GM10847 (cell line): ENCODE data around the gene PRKCH.

Source experiments
- POLR2A ChIP-seq: IDR thresholded peaks from 2 replicates; pipeline ENCODE4 v1.6.1; 2011; ENCODE audit not compliant: insufficient read length; ENCODE audit errors: extremely low read depth

PRKCH gene

DNA sequence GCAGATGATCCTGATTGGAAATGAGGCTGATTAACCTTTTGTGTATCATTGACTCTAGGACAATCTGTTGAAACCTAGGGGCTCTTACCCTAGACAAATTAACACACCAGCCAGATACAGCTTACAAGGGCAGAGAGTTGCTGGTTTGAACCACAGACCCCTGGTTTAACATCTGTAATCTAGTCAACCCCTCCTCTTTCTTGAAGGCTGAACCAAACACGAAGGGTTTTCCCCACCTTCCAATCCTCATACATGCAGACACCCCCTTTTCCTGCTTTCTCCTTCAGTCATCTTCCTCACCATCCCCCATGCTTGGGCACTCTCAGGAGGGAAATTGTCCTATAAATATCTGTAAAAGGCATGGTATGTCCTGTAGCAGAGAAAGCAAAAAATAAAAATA, 247.9 kb downstream of the PRKCH start:
- no peak for TF ChIP-seq POLR2A

GRCh38 chr14:61569812-61570548, 248.6 kb downstream of the PRKCH start:
- TF ChIP-seq POLR2A: no peak

- no peak for TF ChIP-seq POLR2A
These were observed 249.3 kb downstream of the PRKCH start for GRCh38 chr14:61570549-61571290.

DNA sequence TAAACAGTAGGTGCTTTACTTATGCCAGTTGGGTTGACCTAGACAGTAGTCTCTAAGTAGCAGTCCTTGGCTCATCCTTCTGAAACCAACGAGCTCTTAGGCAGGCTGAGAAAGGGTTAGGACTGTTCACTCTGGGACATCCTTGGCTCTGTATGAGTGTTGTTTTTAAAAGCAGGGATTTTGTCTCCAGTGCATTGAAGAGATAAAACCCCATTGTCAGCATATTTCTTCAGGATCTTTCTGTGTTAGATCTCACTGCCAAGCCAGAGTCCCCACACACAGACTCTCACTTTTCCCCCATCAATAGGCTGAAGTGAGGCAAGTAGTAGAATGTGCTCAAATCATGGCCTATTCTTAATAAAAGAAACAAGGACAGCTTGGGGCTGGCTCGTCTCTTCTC, 250.5 kb downstream of the PRKCH start:
- no peak for TF ChIP-seq POLR2A

- TF ChIP-seq POLR2A: no peak
These were observed 251.9 kb downstream of the PRKCH start for GRCh38 chr14:61573321-61573720.

DNA sequence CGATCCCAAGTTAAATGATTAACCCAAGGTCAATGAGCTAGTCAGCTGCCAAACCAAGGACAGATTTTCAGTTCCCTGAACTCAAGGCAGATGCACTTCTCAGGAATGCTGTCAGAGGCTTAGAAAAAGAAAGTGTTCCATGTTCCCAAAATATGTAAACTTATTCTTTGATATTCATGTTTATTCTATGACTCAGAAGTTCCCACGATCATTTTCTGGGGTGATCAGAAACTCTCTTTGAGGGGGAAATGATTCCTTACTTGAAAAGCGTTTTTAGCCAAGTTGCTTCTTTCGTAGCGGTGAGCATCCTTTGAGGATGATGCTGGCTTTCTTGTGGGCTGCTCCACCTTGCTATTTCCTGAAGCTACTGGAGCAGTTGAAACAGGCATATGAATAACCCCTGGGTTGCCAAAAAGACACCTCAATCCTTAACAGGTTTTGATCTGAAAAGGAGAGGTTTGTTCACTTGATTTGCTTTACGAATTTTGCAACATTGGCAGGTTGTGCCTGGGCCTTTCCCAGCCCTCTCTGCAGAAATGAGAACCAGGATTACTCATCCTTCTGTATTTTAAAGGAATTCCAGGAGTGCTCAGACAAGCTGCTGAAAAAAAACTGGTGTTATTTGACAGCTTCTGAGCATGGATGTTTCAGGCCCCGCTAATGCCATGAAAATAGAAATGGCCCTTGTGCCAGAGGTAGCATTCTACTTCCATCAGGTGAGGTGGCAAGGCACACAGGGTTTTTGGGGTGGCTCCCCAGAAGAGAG, 252.6 kb downstream of the PRKCH start:
- no peak for TF ChIP-seq POLR2A

DNA sequence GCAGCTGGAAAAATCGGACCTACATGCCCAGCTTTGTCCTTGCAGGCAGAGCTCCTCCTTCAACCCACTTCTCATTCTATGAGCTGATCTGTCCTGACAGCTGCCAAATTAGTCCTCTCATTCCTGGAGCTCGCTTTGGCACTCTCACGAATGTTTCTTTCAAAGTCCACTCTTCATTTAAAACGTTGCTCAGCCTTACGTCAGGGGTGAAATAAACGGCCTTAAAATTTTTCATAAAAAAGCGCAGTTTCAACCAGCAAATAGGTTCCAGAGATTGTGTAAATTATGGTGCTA, 253.1 kb downstream of the PRKCH start:
- TF ChIP-seq POLR2A: no peak

DNA sequence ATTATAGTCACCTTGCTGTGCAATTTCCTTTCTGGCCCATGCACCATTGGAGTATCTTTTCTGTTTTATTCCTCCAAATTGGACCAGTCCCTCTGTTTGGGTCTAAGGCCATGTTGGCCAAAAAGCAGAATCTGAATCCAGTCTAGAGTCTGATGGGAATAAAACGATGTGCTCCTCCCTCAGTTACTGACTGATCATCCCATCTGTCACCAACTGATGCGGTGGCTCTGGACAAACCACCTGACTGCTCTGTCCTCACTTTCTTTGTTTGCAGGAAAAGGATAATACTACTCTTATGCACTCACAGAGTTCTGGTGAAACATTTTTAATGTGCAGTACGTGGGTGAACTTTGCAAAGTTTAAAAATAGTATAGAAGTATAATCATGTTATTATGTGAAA, 253.7 kb downstream of the PRKCH start:
- TF ChIP-seq POLR2A: no peak

GRCh38 chr14:61575551-61576150, 254.3 kb downstream of the PRKCH start:
- TF ChIP-seq POLR2A: no peak

DNA sequence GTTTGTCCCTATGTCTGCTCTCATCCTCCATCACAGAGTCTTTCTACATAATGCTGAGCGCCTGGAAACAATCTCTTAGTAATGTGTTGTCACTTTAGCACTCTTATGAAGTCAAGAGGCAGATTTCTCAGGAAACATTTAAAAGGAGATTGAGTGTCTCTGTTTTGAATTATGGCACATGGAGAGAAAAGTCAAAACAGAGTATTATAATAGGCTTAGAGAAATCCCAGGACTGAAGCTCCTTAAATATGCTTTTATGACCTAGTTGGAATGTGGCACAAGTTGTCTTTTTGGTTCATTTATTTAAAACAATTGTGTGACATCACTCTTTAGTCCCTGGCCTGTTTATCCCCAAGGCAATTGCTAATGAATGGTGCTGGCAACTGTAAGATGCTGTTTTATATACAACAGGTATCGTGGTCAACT, 256.1 kb downstream of the PRKCH start:
- TF ChIP-seq POLR2A: no peak

DNA sequence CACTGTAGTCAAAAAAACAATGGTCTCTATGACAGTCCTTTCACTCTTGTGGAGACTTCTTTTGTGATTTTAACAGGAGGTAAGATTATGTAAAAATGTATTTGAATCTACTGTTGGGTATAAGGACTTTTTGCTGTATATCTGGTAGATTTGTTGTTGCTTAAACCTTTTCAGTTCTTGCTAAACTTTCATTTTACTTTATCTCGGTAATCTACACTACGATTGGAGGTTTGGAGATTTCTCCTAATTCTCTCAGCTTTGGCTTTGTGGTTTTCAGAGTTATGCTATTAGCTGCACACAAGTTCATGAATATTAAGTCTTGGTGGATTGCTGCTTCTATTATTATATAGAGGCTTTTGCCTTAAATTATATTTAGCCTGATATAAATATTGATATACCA, 257.4 kb downstream of the PRKCH start:
- TF ChIP-seq POLR2A: no peak

DNA sequence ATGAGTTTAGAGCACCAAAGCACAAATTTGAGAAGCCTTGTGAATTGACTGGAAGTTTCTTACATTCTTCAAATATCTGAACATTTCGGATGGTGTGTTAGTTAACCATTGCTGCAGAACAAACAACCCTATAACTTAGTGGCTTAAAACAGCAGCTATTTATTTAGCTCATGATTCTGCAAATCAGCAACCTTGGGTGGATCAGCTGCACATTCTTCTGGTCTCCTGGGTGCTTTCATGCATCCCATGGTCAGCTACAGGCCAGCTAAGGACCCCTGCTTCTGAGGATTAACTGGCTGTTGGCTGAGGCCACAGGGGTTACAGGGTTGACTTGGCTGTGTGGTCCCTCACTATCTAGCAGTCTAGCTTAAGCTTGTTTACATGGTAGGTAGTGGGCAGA, 260.0 kb downstream of the PRKCH start:
- no peak for TF ChIP-seq POLR2A

- TF ChIP-seq POLR2A: no peak
These were observed 260.7 kb downstream of the PRKCH start for GRCh38 chr14:61581955-61582615.

DNA sequence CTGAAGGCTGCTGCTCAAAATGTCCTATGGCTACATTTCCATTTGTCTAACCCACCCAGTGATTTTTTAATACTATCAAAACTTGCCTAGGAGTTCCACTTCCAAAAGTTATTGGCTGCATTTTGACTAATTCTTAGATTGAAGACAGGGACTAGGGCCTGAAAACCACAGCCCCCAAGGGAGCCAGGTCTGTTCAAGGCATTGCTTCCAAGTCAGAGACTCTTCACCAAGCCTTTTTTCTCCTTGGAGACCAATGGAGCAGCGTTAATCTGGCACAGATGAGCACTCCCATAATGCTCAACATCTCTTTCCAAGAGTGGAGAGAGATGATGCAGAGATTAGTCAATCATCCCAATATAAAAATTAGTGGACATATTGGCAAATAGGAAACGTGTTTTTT, 261.4 kb downstream of the PRKCH start:
- no peak for TF ChIP-seq POLR2A

GRCh38 chr14:61584331-61584741, 263.0 kb downstream of the PRKCH start:
- no peak for TF ChIP-seq POLR2A
